Activated T-cell treated with anti-CD3 and anti-CD28 coated beads, Interleukin-2, amount 50 U/mL, for 72 hours (primary cell): Measurements from ENCODE around the gene APOLD1. TPM values are rescaled to one million over a fixed set of nuclear protein-coding genes. Genes with fewer than 3 reads are reported as not detected.

Source experiments
- ATAC-seq, 2 donors: fragments of 150-1000 bp; cut with Tn5 transposase; replicated peaks in 1 of 2; 2 replicates each; pipeline ENCODE4 v1.10.0; 2021; ENCODE audit warnings: moderate library complexity in 2 of 2, mild to moderate bottlenecking in 1 of 2
- DNase-seq, 2 donors: peaks; one replicate each; pipeline ENCODE4 v3.0.0; 2021 to 2022; ENCODE audit warnings: mixed read lengths in 1 of 2
- H3K27ac Mint-ChIP-seq: one replicate; pipeline ENCODE4 v1.8.0; 2022; ENCODE audit warnings: mild to moderate bottlenecking, moderate library complexity, mixed read lengths
- H3K27me3 Mint-ChIP-seq: one replicate; pipeline ENCODE4 v1.8.0; 2022; ENCODE audit warnings: low read depth, mixed read lengths
- H3K36me3 Mint-ChIP-seq, 2 donors: one replicate each; pipeline ENCODE4 v1.8.0; 2022; ENCODE audit warnings: mixed read lengths in 2 of 2, mild to moderate bottlenecking in 1 of 2; ENCODE audit not compliant: insufficient read depth in 2 of 2
- H3K4me1 Mint-ChIP-seq: one replicate; pipeline ENCODE4 v1.8.0; 2022; ENCODE audit warnings: low read depth, mixed read lengths
- H3K4me3 Mint-ChIP-seq, 2 donors: one replicate each; pipeline ENCODE4 v1.8.0; 2022; ENCODE audit warnings: mild to moderate bottlenecking in 2 of 2, mixed read lengths in 2 of 2, moderate library complexity in 2 of 2
- H3K9me3 Mint-ChIP-seq, 2 donors: one replicate each; pipeline ENCODE4 v1.8.0; 2022; ENCODE audit warnings: mixed read lengths in 2 of 2
- total RNA-seq, 2 donors: library from RNA; stranded (reverse); gene quantifications; one replicate each; pipeline ENCODE4 v1.2.3, GENCODE V29; 2022

Gene APOLD1
- total RNA-seq, 2 donors from 2014 or later: 10.4 to 12.8 TPM

- Mint-ChIP-seq H3K4me1 (no peaks in the 10 kb centered on the region), H3K4me3 (no peak overlapping the region), H3K9me3 (peaks cover 0 to 1% of the 10 kb centered on the region in 2 donors), H3K36me3 (peaks cover 0 to 1% of the 10 kb centered on the region in 2 donors), H3K27me3 (no peaks in the 10 kb centered on the region), H3K27ac (no peak overlapping the region)
- ATAC-seq (no peak), DNase-seq (no peak)
These were observed 20.6 kb upstream of the APOLD1 start for GRCh38 chr12:12764824-12765223.

DNA sequence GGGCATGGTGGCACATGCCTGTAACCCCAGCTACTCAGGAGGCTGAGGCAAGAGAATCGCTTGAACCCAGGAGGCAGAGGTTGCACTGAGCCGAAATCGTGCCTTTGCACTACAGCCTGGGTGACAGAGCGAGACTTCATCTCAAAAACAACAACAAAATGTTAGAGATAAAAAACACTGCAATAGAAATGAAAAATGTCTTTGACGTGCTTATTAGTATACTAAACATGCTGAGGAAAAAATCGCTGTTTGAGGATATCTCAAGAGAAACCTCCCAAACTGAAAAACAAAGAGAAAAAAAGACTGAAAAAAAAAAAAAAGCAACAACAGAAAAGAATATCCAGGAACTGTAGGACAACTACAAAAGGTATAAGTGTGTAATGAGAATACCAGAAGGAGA, 15.2 kb upstream of the APOLD1 start:
- H3K4me1 Mint-ChIP-seq: no peaks in the 10 kb centered on the region
- no peak for DNase-seq

GRCh38 chr12:12774791-12775190, 10.7 kb upstream of the APOLD1 start:
- Mint-ChIP-seq H3K27ac (no peak overlapping the region), H3K36me3 (peaks cover 1% of the 10 kb centered on the region in 2 donors), H3K4me1 (no peaks in the 10 kb centered on the region), H3K4me3 (no peak overlapping the region), H3K9me3 (peaks cover 3 to 7% of the 10 kb centered on the region in 2 donors), H3K27me3 (no peaks in the 10 kb centered on the region)
- DNase-seq: no peak
- ATAC-seq: no peak

More for the DNA sequence above, 15.2 kb upstream of the APOLD1 start:
- Mint-ChIP-seq H3K36me3 (peaks cover 1 to 2% of the 10 kb centered on the region in 2 donors), H3K27ac (no peak overlapping the region), H3K27me3 (no peaks in the 10 kb centered on the region), H3K9me3 (peaks cover 4 to 7% of the 10 kb centered on the region in 2 donors), H3K4me3 (no peak overlapping the region)
- no peak for ATAC-seq

GRCh38 chr12:12776261-12776660, 9.2 kb upstream of the APOLD1 start:
- no peak for ATAC-seq
- Mint-ChIP-seq H3K36me3 (no peaks in the 10 kb centered on the region), H3K9me3 (peaks cover 2 to 5% of the 10 kb centered on the region in 2 donors), H3K27ac (no peak overlapping the region), H3K27me3 (no peaks in the 10 kb centered on the region), H3K4me1 (no peaks in the 10 kb centered on the region), H3K4me3 (no peak overlapping the region)
- no peak for DNase-seq

GRCh38 chr12:12777092-12777491, 8.4 kb upstream of the APOLD1 start:
- ATAC-seq: no peak
- DNase-seq: no peak
- Mint-ChIP-seq H3K4me3 (no peak overlapping the region), H3K4me1 (no peaks in the 10 kb centered on the region), H3K9me3 (peaks cover under 1 to 4% of the 10 kb centered on the region in 2 donors), H3K27me3 (no peaks in the 10 kb centered on the region), H3K36me3 (no peaks in the 10 kb centered on the region), H3K27ac (no peak overlapping the region)

DNA sequence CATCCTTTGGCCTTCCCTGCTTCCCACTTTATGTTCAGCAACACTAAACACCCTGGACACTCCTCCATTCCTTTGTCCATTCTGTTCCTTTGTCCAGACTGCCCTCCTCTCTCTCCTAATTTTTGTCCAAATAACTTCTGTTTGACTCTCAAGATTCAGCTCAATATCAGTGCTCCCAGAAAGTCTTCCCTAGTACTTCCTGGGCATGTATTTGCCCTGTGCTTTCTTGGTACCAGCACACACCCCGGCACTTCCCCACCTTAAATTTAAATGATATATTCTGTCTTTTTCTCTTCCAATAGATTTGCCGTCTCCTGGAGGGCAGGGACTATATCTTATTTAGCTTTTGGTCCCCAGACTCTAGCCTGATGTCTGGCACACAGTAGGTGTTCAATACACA, 6.5 kb upstream of the APOLD1 start:
- H3K4me1 Mint-ChIP-seq: no peaks in the 10 kb centered on the region
- DNase-seq: no peak
- no peaks in the 10 kb centered on the region for H3K27me3 Mint-ChIP-seq
- no peak overlapping the region for H3K27ac Mint-ChIP-seq
- H3K9me3 Mint-ChIP-seq: no peaks in the 10 kb centered on the region
- ATAC-seq: no peak
- H3K4me3 Mint-ChIP-seq: no peak overlapping the region
- H3K36me3 Mint-ChIP-seq: no peaks in the 10 kb centered on the region

DNA sequence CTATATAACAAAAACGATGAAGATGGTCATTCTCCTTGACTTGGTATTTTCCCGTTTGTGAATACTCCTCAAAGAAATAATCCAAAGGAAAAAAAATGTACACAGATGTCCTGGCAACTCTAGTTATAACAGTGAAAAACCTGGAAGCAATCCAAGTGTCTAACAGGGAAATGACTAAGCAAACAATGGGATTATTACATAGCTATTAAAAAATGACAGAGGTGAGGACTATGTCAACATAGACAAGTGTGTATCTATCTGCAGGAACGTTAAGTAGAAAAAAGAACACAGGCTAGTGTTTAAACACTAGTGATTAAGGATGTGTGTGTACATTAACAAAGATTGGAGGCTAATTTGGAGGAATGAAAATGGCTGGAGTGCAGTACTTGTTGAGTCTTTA, 5.9 kb upstream of the APOLD1 start:
- no peaks in the 10 kb centered on the region for H3K9me3 Mint-ChIP-seq
- no peak overlapping the region for H3K4me3 Mint-ChIP-seq
- H3K36me3 Mint-ChIP-seq: no peaks in the 10 kb centered on the region
- ATAC-seq: no peak
- no peak overlapping the region for H3K27ac Mint-ChIP-seq
- H3K4me1 Mint-ChIP-seq: no peaks in the 10 kb centered on the region
- no peaks in the 10 kb centered on the region for H3K27me3 Mint-ChIP-seq
- DNase-seq: no peak

DNA sequence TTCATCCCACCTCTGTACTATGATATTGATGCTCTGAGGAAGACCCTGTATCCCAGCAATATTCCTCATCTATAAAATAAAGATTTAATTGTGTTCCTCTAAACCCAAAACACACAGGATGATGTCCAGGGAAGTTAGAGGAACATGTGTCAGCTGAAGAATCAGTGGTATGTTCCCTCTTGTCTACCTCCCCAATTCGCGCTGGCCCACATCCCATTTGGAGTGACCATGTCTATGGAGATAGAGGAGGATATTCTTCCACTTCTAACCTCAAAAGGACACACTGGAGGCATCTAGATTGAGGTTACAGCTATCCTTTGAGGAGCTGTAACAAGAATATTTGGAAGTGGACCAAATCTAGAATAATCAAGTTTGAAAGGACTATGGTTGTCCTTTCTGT, 1.3 kb upstream of the APOLD1 start:
- Mint-ChIP-seq H3K4me3 (no peak overlapping the region), H3K27me3 (no peaks in the 10 kb centered on the region), H3K9me3 (no peaks in the 10 kb centered on the region), H3K27ac (no peak overlapping the region), H3K4me1 (peaks cover 33% of the 10 kb centered on the region), H3K36me3 (no peaks in the 10 kb centered on the region)
- ATAC-seq (no peak), DNase-seq (no peak)

GRCh38 chr12:12786351-12786705, 869 bp downstream of the APOLD1 start:
- H3K4me1 Mint-ChIP-seq: peaks cover 33% of the 10 kb centered on the region
- H3K27ac Mint-ChIP-seq: peak overlapping the region; percentile 19
- no peaks in the 10 kb centered on the region for H3K9me3 Mint-ChIP-seq
- H3K36me3 Mint-ChIP-seq: no peaks in the 10 kb centered on the region
- no peak for DNase-seq
- no peaks in the 10 kb centered on the region for H3K27me3 Mint-ChIP-seq
- H3K4me3 Mint-ChIP-seq: peak overlapping the region; percentile 89 to 94
- peak; percentile 6 to 7 for ATAC-seq

- H3K36me3 Mint-ChIP-seq: no peaks in the 10 kb centered on the region
- no peaks in the 10 kb centered on the region for H3K27me3 Mint-ChIP-seq
- DNase-seq (peak; percentile 75 to 78), ATAC-seq (peak; percentile 93 to 95)
- H3K27ac Mint-ChIP-seq: peak overlapping the region; percentile 90
- H3K4me1 Mint-ChIP-seq: peaks cover 33% of the 10 kb centered on the region
- H3K9me3 Mint-ChIP-seq: no peaks in the 10 kb centered on the region
- peak overlapping the region; percentile 89 to 94 for H3K4me3 Mint-ChIP-seq
These were observed 1.5 kb downstream of the APOLD1 start for GRCh38 chr12:12786706-12787601.

DNA sequence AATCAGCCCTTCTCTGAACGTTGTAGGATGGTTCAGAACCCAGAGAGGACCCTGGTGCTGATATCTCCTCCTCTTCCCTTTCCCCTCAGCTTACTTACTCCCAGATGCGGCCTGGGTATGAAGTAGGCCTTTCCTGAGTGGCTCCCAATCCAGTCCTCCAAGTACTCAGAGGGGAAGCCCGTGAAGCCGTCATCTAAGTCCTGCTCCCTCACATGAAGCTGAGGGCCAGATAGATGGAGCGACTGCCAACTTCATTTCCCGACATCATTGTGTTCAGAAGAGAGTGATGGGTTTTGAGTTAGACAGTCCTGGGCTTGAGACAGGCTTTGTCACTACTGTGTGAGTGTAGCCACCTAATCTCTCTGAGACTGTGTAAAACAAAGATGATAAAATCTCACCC, 2.7 kb downstream of the APOLD1 start:
- Mint-ChIP-seq H3K27me3 (no peaks in the 10 kb centered on the region), H3K4me1 (peaks cover 33% of the 10 kb centered on the region), H3K27ac (peak overlapping the region; percentile 90), H3K36me3 (no peaks in the 10 kb centered on the region), H3K9me3 (no peaks in the 10 kb centered on the region), H3K4me3 (peak overlapping the region; percentile 89 to 94)
- DNase-seq (no peak), ATAC-seq (peak; percentile 7 to 14)

DNA sequence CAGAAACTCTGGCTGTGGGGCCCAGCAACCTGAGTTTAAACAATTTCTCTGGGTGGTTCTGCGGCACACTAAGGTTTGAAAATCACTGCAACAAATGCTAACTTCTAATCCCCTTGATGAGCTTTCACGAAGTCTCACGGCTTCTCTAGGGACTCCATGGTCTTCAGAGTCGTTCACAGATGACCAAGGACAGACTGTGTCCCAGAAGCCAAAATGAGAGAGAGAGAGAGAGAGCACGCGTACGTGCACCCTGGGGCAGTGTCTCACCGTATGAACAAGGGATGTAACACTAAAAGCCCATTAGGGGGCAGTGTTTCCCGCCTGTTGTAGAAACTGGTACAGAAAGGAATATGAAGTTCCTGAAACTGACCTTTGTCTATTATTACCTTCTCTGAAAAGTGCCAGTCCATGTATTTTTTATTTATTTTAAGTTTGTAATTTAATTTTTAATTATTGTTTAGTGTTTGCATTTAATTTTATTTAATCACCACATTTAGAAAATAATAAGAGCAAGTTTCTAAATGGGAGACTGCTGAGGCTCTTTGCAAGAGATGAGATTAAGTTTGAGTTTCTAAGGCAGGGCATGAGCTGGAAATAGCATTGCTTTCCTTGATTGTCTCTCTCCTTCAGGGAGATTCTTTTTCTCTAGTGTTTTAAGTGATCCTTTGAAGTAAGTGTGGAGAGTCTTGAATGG, 3.4 kb downstream of the APOLD1 start:
- DNase-seq (peak; percentile 64 to 65), ATAC-seq (peak; percentile 63 to 69)
- Mint-ChIP-seq H3K9me3 (no peaks in the 10 kb centered on the region), H3K36me3 (no peaks in the 10 kb centered on the region), H3K27ac (no peak overlapping the region), H3K4me3 (peak overlapping the region; percentile 89 to 94), H3K4me1 (peaks cover 33% of the 10 kb centered on the region), H3K27me3 (no peaks in the 10 kb centered on the region)

GRCh38 chr12:12790956-12791355, 5.5 kb downstream of the APOLD1 start:
- Mint-ChIP-seq H3K4me1 (peaks cover 24% of the 10 kb centered on the region), H3K36me3 (no peaks in the 10 kb centered on the region), H3K9me3 (no peaks in the 10 kb centered on the region), H3K4me3 (no peak overlapping the region), H3K27me3 (no peaks in the 10 kb centered on the region), H3K27ac (no peak overlapping the region)
- DNase-seq (no peak), ATAC-seq (no peak)
